ENCODE measurements around the gene ZNF691.
"Not testable (repeated sequence)": the region's sequence is repeated elsewhere in the genome, so short reads cannot be mapped to it uniquely, and the experiment has no call there.

Gene ZNF691

GRCh38 chr1:42846257-42847110 lies at the start of gene ZNF691:
Gene ZNF691 (plus strand): TSS chr1:42846613. CDS start chr1:42849659, 3,046 bp downstream.
- peak; percentile 95 for ATAC-seq
- Mint-ChIP-seq H3K4me3 (peak within 1 kb of the TSS; percentile 98), H3K9me3 (peaks cover 4% of the 10 kb centered on the region), H3K27ac (peak within 1 kb of the TSS; percentile 91), H3K4me1 (peaks cover 34% of the 10 kb centered on the region), H3K36me3 (ENCODE audit: low read depth) (peaks cover 39% of the 10 kb centered on the region), H3K27me3 (no peaks in the 10 kb centered on the region)
- peak; percentile 85 for DNase-seq

- ATAC-seq (no peak), DNase-seq (no peak)
- no peak overlapping the region for H3K27ac Mint-ChIP-seq
- H3K4me1 Mint-ChIP-seq = no peaks in the 10 kb centered on the region
- H3K9me3 Mint-ChIP-seq = no peaks in the 10 kb centered on the region
- no peaks in the 10 kb centered on the region for H3K27me3 Mint-ChIP-seq
- H3K4me3 Mint-ChIP-seq = no peak overlapping the region
- no peaks in the 10 kb centered on the region for H3K36me3 Mint-ChIP-seq (ENCODE audit: low read depth)
Measured at GRCh38 chr1:42797414-42797813, 49.0 kb upstream of the ZNF691 start.

GRCh38 chr1:42797979-42798378 lies 48.4 kb upstream of the ZNF691 start:
- no peaks in the 10 kb centered on the region for H3K4me1 Mint-ChIP-seq
- no peaks in the 10 kb centered on the region for H3K27me3 Mint-ChIP-seq
- H3K27ac Mint-ChIP-seq = no peak overlapping the region
- H3K9me3 Mint-ChIP-seq = no peaks in the 10 kb centered on the region
- ATAC-seq (no peak), DNase-seq (no peak)
- H3K4me3 Mint-ChIP-seq = no peak overlapping the region
- no peaks in the 10 kb centered on the region for H3K36me3 Mint-ChIP-seq (ENCODE audit: low read depth)

- ATAC-seq = no peak
- DNase-seq = no peak
- Mint-ChIP-seq H3K27me3 (no peaks in the 10 kb centered on the region), H3K27ac (no peak overlapping the region), H3K4me1 (peaks cover 3% of the 10 kb centered on the region), H3K36me3 (ENCODE audit: low read depth) (no peaks in the 10 kb centered on the region), H3K4me3 (no peak overlapping the region), H3K9me3 (no peaks in the 10 kb centered on the region)
Measured at GRCh38 chr1:42801832-42802473, 44.5 kb upstream of the ZNF691 start.

GRCh38 chr1:42806171-42806570 lies 40.2 kb upstream of the ZNF691 start:
- Mint-ChIP-seq H3K9me3 (no peaks in the 10 kb centered on the region), H3K27ac (no peak overlapping the region), H3K27me3 (no peaks in the 10 kb centered on the region), H3K4me1 (peaks cover 3% of the 10 kb centered on the region), H3K36me3 (ENCODE audit: low read depth) (no peaks in the 10 kb centered on the region), H3K4me3 (no peak overlapping the region)
- DNase-seq (no peak), ATAC-seq (no peak)

GRCh38 chr1:42806593-42806992 lies 39.8 kb upstream of the ZNF691 start:
- Mint-ChIP-seq H3K27me3 (no peaks in the 10 kb centered on the region), H3K4me3 (no peak overlapping the region), H3K9me3 (no peaks in the 10 kb centered on the region), H3K36me3 (ENCODE audit: low read depth) (no peaks in the 10 kb centered on the region), H3K4me1 (peaks cover 3% of the 10 kb centered on the region), H3K27ac (no peak overlapping the region)
- ATAC-seq = no peak
- no peak for DNase-seq

GRCh38 chr1:42807056-42807668 lies 39.3 kb upstream of the ZNF691 start:
- Mint-ChIP-seq H3K27ac (no peak overlapping the region), H3K27me3 (no peaks in the 10 kb centered on the region), H3K36me3 (ENCODE audit: low read depth) (no peaks in the 10 kb centered on the region), H3K4me1 (peaks cover 3% of the 10 kb centered on the region), H3K9me3 (no peaks in the 10 kb centered on the region), H3K4me3 (no peak overlapping the region)
- no peak for DNase-seq
- ATAC-seq = no peak

- not testable (repeated sequence) for H3K36me3 Mint-ChIP-seq (ENCODE audit: low read depth); H3K27ac Mint-ChIP-seq; DNase-seq; ATAC-seq; H3K4me3 Mint-ChIP-seq; H3K9me3 Mint-ChIP-seq; H3K27me3 Mint-ChIP-seq
- peaks cover 19% of the 10 kb centered on the region for H3K4me1 Mint-ChIP-seq
Measured at GRCh38 chr1:42814815-42815214, 31.6 kb upstream of the ZNF691 start.

GRCh38 chr1:42815941-42816584 lies 30.4 kb upstream of the ZNF691 start:
- no peaks in the 10 kb centered on the region for H3K27me3 Mint-ChIP-seq
- peaks cover 4% of the 10 kb centered on the region for H3K36me3 Mint-ChIP-seq (ENCODE audit: low read depth)
- ATAC-seq (peak; percentile 9), DNase-seq (peak; percentile 13)
- H3K4me1 Mint-ChIP-seq = peaks cover 19% of the 10 kb centered on the region
- no peaks in the 10 kb centered on the region for H3K9me3 Mint-ChIP-seq
- peak overlapping the region; percentile 79 for H3K27ac Mint-ChIP-seq
- H3K4me3 Mint-ChIP-seq = peak overlapping the region; percentile 81

- Mint-ChIP-seq H3K36me3 (ENCODE audit: low read depth) (peaks cover 4% of the 10 kb centered on the region), H3K4me1 (peaks cover 19% of the 10 kb centered on the region), H3K27me3 (no peaks in the 10 kb centered on the region), H3K4me3 (peak within 1 kb of the TSS; percentile 81), H3K9me3 (no peaks in the 10 kb centered on the region), H3K27ac (peak within 1 kb of the TSS; percentile 79)
- peak; percentile 89 for ATAC-seq
- DNase-seq = peak; percentile 96
Measured at GRCh38 chr1:42816585-42817439, 29.6 kb upstream of the ZNF691 start, which contains the start of the genes ERMAP and SVBP. Gene ERMAP (plus strand): TSS chr1:42817122. CDS start chr1:42830449, 13,327 bp downstream. Gene SVBP (minus strand): TSS chr1:42817397. CDS start chr1:42816544, 853 bp downstream.

- DNase-seq (no peak), ATAC-seq (no peak)
- Mint-ChIP-seq H3K9me3 (no peaks in the 10 kb centered on the region), H3K4me1 (peaks cover 19% of the 10 kb centered on the region), H3K27me3 (no peaks in the 10 kb centered on the region), H3K36me3 (ENCODE audit: low read depth) (peaks cover 4% of the 10 kb centered on the region), H3K27ac (peak overlapping the region; percentile 79), H3K4me3 (peak overlapping the region; percentile 81)
Measured at GRCh38 chr1:42817440-42817767, 29.0 kb upstream of the ZNF691 start.

GRCh38 chr1:42817976-42818375 lies 28.4 kb upstream of the ZNF691 start:
- Mint-ChIP-seq H3K27ac (no peak overlapping the region), H3K36me3 (ENCODE audit: low read depth) (peaks cover 4% of the 10 kb centered on the region), H3K4me1 (peaks cover 24% of the 10 kb centered on the region), H3K9me3 (no peaks in the 10 kb centered on the region), H3K27me3 (no peaks in the 10 kb centered on the region), H3K4me3 (peak overlapping the region; percentile 81)
- ATAC-seq (no peak), DNase-seq (no peak)

- DNase-seq (no peak), ATAC-seq (no peak)
- peaks cover 4% of the 10 kb centered on the region for H3K36me3 Mint-ChIP-seq (ENCODE audit: low read depth)
- no peak overlapping the region for H3K4me3 Mint-ChIP-seq
- no peaks in the 10 kb centered on the region for H3K9me3 Mint-ChIP-seq
- peaks cover 27% of the 10 kb centered on the region for H3K4me1 Mint-ChIP-seq
- H3K27me3 Mint-ChIP-seq = no peaks in the 10 kb centered on the region
- H3K27ac Mint-ChIP-seq = no peak overlapping the region
Measured at GRCh38 chr1:42820813-42821212, 25.6 kb upstream of the ZNF691 start.

GRCh38 chr1:42821690-42822089 lies 24.7 kb upstream of the ZNF691 start:
- no peaks in the 10 kb centered on the region for H3K36me3 Mint-ChIP-seq (ENCODE audit: low read depth)
- no peaks in the 10 kb centered on the region for H3K9me3 Mint-ChIP-seq
- DNase-seq = no peak
- no peak for ATAC-seq
- H3K27me3 Mint-ChIP-seq = no peaks in the 10 kb centered on the region
- no peak overlapping the region for H3K27ac Mint-ChIP-seq
- peaks cover 18% of the 10 kb centered on the region for H3K4me1 Mint-ChIP-seq
- no peak overlapping the region for H3K4me3 Mint-ChIP-seq

All from activated naive CD8-positive, alpha-beta T cell treated with anti-CD3 and anti-CD28 coated beads, Interleukin-2, amount 50 U/mL, for 24 hours (primary cell).